VCaP (cell line): Measurements from ENCODE around the gene MYO19.

Source experiments
- H3K27ac ChIP-seq: fragments of 450-650 bp; 2 replicates; pipeline ENCODE4 v1.5.1; 2017
- CTCF ChIP-seq: fragments of 450-650 bp; conservative IDR thresholded peaks from 2 replicates; pipeline ENCODE4 v1.5.1; 2017; ENCODE audit warnings: mild to moderate bottlenecking, moderate library complexity

Gene MYO19

GRCh38 chr17:36505171-36505570, 29.5 kb downstream of the MYO19 start:
- H3K27ac ChIP-seq, result no peak overlapping the region
- TF ChIP-seq CTCF, result no peak

DNA sequence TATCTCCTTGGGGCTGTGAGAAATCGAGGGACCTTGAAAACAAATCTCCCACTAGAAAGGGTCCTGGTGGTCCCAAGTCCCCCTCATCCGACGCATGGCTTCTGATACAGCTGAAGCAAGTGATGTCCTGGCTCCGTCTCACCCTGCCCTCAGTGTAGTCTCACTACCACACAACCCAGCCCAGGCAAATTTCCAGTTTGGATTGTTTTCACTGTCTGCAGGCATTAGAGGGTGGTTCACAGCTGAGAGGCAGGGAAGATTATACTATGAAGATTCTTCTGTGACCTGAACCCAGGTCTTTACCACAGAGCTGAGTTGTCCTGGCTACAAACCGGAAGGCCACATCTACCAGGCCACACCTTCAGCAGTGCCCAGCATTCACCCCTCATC, 30.5 kb downstream of the MYO19 start:
- H3K27ac ChIP-seq, result no peak overlapping the region
- no peak for TF ChIP-seq CTCF

- H3K27ac ChIP-seq, result no peak overlapping the region
- TF ChIP-seq CTCF, result no peak
Observed at GRCh38 chr17:36503456-36504155, 31.1 kb downstream of the MYO19 start.

DNA sequence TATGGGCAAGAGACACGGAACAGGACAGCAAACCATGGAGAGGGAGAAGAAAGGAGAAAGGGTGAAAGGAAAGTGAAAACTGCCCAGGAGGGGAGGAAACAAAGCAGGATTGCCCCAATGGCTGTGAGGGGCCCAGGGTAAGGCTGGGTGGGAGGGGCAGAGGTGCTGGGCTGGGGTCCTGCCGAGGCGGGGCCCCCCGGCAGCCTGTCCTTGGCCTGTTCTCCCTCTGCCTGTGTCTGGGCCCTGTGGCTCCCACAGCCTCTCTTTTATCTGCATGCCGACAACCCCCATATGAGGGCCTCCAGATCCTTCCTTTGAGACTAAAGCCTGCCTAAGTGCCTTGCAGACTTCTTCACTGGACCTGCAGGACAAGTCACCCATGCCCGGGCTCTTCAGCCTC, 32.7 kb downstream of the MYO19 start:
- no peak overlapping the region for H3K27ac ChIP-seq
- no peak for TF ChIP-seq CTCF

GRCh38 chr17:36501351-36501750, 33.3 kb downstream of the MYO19 start:
- no peak overlapping the region for H3K27ac ChIP-seq
- no peak for TF ChIP-seq CTCF

DNA sequence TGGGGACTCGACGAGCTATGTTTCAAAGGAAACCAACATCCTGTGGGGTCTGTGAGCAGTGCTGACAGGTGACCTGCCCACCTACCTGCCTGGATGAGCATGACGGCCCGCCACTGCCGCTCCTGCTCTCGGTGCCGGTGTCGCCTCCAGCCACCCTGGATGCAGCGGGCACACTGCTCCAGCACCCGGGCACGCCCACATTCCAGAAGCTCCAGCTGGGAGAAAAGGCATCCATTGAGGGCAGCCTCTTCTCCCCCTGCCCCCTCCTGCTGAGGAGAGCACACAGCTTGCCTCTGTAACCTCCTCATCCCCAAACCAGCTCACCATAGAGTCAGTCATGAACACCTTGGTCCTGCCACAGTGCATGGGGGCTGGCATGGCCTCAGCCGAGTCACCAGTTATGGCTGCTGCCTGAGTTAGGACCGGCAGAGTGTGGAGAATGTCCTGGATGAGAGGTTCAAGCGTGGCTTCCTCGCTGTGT, 33.9 kb downstream of the MYO19 start:
- no peak for TF ChIP-seq CTCF
- no peak overlapping the region for H3K27ac ChIP-seq

DNA sequence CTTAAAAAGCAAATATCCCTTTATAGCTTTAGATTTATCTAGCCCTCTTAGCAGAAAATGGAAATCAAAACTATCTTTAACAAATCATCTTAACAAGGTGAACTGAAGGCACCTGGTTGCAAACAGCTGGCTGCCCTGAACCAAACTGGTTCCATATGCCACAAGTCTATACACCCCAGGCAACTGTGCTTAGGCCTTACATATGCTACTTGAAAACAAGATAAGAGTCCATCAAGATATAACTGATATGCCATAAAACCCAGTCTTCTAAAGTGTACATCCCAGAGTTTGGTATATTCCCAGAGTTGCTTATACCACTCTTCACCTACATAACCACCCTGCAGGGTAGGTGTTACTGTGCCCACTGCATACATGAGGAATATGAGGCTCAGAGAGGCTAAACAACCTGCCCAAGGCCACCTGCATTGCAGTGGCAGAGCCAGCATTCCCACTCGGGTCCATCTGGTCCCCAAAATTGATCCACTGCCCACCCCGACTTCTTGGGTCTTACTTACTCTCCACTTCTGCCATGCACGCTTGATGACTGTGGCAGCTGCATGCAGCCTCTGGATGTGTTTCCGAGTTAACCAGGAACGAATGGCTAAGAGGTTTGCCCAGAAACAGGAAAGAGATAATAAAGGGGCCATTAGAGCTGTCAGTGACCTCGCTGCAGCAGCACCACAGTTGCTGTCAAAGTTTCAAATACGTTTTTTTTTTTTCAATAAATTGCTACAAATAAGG, 35.9 kb downstream of the MYO19 start:
- TF ChIP-seq CTCF, result no peak
- H3K27ac ChIP-seq, result no peak overlapping the region
